ENCODE results near the gene INTS4. TPM values are rescaled to one million over a fixed set of nuclear protein-coding genes. Genes with fewer than 3 reads are reported as not detected.

The INTS4 gene
- polyA plus RNA-seq, 1 of the 3 experiments (the other 2 are of a cell fraction), result 23.0 TPM

- Histone ChIP-seq H3K4me1 (ENCODE audit: control insufficient read depth in 1 of 2, insufficient read depth in 2 of 2, low read depth in 1 of 2, low read length in 1 of 2) (no peaks in the 10 kb centered on the region), H3K36me3 (replicated peaks in 1 of 2; ENCODE audit: control insufficient read depth in 1 of 2, insufficient read depth in 2 of 2, low read length in 1 of 2) (peaks cover 0 to 14% of the 10 kb centered on the region in 2 experiments), H3K79me2 (ENCODE audit: insufficient read depth) (no peaks in the 10 kb centered on the region), H3K27ac (ENCODE audit: low read depth in 2 of 2, low read length in 1 of 2) (no peak overlapping the region), H3K9me3 (no peaks in the 10 kb centered on the region), H2AFZ (ENCODE audit: low read depth) (no peak overlapping the region), H4K20me1 (ENCODE audit: insufficient read depth) (no peaks in the 10 kb centered on the region), H3F3A (replicated peaks; ENCODE audit: insufficient read depth) (no peaks in the 10 kb centered on the region), H3K27me3 (ENCODE audit: insufficient read depth) (no peaks in the 10 kb centered on the region), H3K9ac (no peak overlapping the region), H3K9me2 (no peaks in the 10 kb centered on the region), H3K4me3 (ENCODE audit: low read depth in 2 of 2, low read length in 1 of 2) (no peak overlapping the region), H3K4me2 (no peak overlapping the region)
- TF ChIP-seq POLR2AphosphoS5 (IDR thresholded peaks at IDR 0.05; ENCODE audit: low read depth, low read length) (no peak), TEAD4 (IDR thresholded peaks at IDR 0.05; ENCODE audit: borderline replicate concordance, insufficient read depth) (no peak), ELF1 (IDR thresholded peaks at IDR 0.05) (no peak), NRF1 (IDR thresholded peaks at IDR 0.05; ENCODE audit: low read depth, low read length) (no peak), TAF1 (IDR thresholded peaks at IDR 0.05; ENCODE audit: borderline replicate concordance, low read depth, low read length) (no peak), TCF12 (IDR thresholded peaks at IDR 0.05) (no peak), FOXM1 (IDR thresholded peaks at IDR 0.05; ENCODE audit: low read depth) (no peak), MAX (IDR thresholded peaks at IDR 0.05; ENCODE audit: low read depth) (no peak)
- DNase-seq, result no peak
- CTCF ChIA-PET, result no interaction called here
- 96% methylated on average over 2 of the region's 2 CpGs for WGBS (ENCODE audit: low lambda C conversion rate)
- POLR2A ChIA-PET, result no interaction called here
These were observed 27.3 kb downstream of the INTS4 start for GRCh38 chr11:77967121-77967520.

- CTCF ChIA-PET, result no interaction called here
- H3K36me3 ChIP-seq (replicated peaks in 1 of 2; ENCODE audit: control insufficient read depth in 1 of 2, insufficient read depth in 2 of 2, low read length in 1 of 2), result peaks cover 0 to 14% of the 10 kb centered on the region in 2 experiments
- WGBS (ENCODE audit: low lambda C conversion rate), result 93% methylated on average over 2 of the region's 2 CpGs
- no peaks in the 10 kb centered on the region for H4K20me1 ChIP-seq (ENCODE audit: insufficient read depth)
- H3K9me3 ChIP-seq, result no peaks in the 10 kb centered on the region
- no peak overlapping the region for H3K4me3 ChIP-seq (ENCODE audit: low read depth in 2 of 2, low read length in 1 of 2)
- no peak for DNase-seq
- no peak overlapping the region for H2AFZ ChIP-seq (ENCODE audit: low read depth)
- H3K4me2 ChIP-seq, result no peak overlapping the region
- H3K9ac ChIP-seq, result no peak overlapping the region
- H3K27ac ChIP-seq (ENCODE audit: low read depth in 2 of 2, low read length in 1 of 2), result no peak overlapping the region
- TF ChIP-seq REST (IDR thresholded peaks at IDR 0.05; ENCODE audit: low read depth, low read length) (no peak), RCOR1 (IDR thresholded peaks at IDR 0.05; ENCODE audit: low read length) (no peak), RXRA (IDR thresholded peaks at IDR 0.05; ENCODE audit: borderline replicate concordance, low read depth) (no peak), SIN3A (IDR thresholded peaks at IDR 0.05; ENCODE audit: borderline replicate concordance, low read depth, low read length) (no peak), MAX (IDR thresholded peaks at IDR 0.05; ENCODE audit: low read depth) (no peak), POLR2AphosphoS5 (IDR thresholded peaks at IDR 0.05; ENCODE audit: low read depth, low read length) (no peak), USF1 (IDR thresholded peaks at IDR 0.05; ENCODE audit: borderline replicate concordance, low read depth) (no peak)
- H3F3A ChIP-seq (replicated peaks; ENCODE audit: insufficient read depth), result no peaks in the 10 kb centered on the region
- H3K4me1 ChIP-seq (ENCODE audit: control insufficient read depth in 1 of 2, insufficient read depth in 2 of 2, low read depth in 1 of 2, low read length in 1 of 2), result no peaks in the 10 kb centered on the region
- H3K27me3 ChIP-seq (ENCODE audit: insufficient read depth), result no peaks in the 10 kb centered on the region
- POLR2A ChIA-PET, result no interaction called here
- no peaks in the 10 kb centered on the region for H3K79me2 ChIP-seq (ENCODE audit: insufficient read depth)
- H3K9me2 ChIP-seq, result no peaks in the 10 kb centered on the region
These were observed 28.1 kb downstream of the INTS4 start for GRCh38 chr11:77966338-77966737.

Data from SK-N-SH (cell line).